ENCODE results near the gene OSBPL6.

The OSBPL6 gene

DNA sequence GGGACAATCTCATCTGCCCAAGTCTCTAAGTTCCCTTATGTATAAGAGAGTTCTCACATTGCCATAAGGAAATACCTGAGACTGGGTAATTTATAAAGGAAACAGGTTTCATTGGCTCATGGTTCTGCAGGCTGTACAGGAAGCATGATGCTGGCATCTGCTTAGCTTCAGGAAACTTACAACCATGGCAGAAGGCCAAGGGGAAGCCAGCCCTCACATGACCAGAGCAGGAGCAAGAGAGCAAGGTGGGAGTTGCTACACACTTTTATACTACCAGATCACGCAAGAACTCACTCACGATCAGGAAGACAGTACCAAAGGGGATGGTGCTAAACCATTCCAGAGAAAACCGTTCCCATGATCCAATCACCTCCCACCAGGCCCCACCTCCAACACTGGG, 182.7 kb downstream of the OSBPL6 start:
- Histone ChIP-seq H2BK120ac (ENCODE audit: low read depth, low read length) (no peak overlapping the region), H4K91ac (ENCODE audit: low read length) (no peak overlapping the region), H3K27me3 (ENCODE audit: control insufficient read depth in 1 of 2, insufficient read depth in 1 of 2, low read length in 2 of 2) (no peaks in the 10 kb centered on the region), H3K27ac (ENCODE audit: low read length, poor library complexity, severe bottlenecking) (no peak overlapping the region), H3K36me3 (ENCODE audit: control insufficient read depth in 1 of 2, insufficient read depth in 2 of 2, low read depth in 1 of 2, low read length in 2 of 2) (peaks cover 0 to 3% of the 10 kb centered on the region in 2 experiments), H3K4ac (ENCODE audit: low read depth in 1 of 2, low read length in 2 of 2) (no peak overlapping the region), H2AFZ (ENCODE audit: low read depth, low read length) (no peak overlapping the region), H2BK5ac (ENCODE audit: low read depth, low read length, poor library complexity, severe bottlenecking) (no peak overlapping the region), H2BK12ac (ENCODE audit: low read length in 2 of 2) (no peak overlapping the region), H3K4me3 (ENCODE audit: insufficient read depth in 1 of 2, low read depth in 1 of 2, low read length in 2 of 2) (no peak overlapping the region), H3K14ac (ENCODE audit: low read length in 2 of 2) (no peak overlapping the region), H4K8ac (ENCODE audit: low read length) (no peak overlapping the region), H2BK15ac (ENCODE audit: low read depth, poor library complexity, severe bottlenecking) (no peak overlapping the region), H3K23ac (ENCODE audit: low read length in 2 of 2) (no peak overlapping the region), H3K4me1 (ENCODE audit: control insufficient read depth, insufficient read depth, low read depth, low read length) (no peaks in the 10 kb centered on the region), H3K9ac (ENCODE audit: low read length) (no peak overlapping the region), H3K4me2 (ENCODE audit: low read length, poor library complexity, severe bottlenecking) (no peak overlapping the region), H3K79me1 (replicated peaks; ENCODE audit: low read length, poor library complexity, severe bottlenecking) (no peaks in the 10 kb centered on the region), H2AK5ac (ENCODE audit: low read length, severe bottlenecking) (no peak overlapping the region), H3K9me3 (ENCODE audit: control insufficient read depth, low read length) (no peaks in the 10 kb centered on the region), H3K18ac (ENCODE audit: low read depth in 1 of 2, low read length in 2 of 2) (no peak overlapping the region)
- no peak for DNase-seq
- WGBS = 100% methylated on average over 3 of the region's 3 CpGs

DNA sequence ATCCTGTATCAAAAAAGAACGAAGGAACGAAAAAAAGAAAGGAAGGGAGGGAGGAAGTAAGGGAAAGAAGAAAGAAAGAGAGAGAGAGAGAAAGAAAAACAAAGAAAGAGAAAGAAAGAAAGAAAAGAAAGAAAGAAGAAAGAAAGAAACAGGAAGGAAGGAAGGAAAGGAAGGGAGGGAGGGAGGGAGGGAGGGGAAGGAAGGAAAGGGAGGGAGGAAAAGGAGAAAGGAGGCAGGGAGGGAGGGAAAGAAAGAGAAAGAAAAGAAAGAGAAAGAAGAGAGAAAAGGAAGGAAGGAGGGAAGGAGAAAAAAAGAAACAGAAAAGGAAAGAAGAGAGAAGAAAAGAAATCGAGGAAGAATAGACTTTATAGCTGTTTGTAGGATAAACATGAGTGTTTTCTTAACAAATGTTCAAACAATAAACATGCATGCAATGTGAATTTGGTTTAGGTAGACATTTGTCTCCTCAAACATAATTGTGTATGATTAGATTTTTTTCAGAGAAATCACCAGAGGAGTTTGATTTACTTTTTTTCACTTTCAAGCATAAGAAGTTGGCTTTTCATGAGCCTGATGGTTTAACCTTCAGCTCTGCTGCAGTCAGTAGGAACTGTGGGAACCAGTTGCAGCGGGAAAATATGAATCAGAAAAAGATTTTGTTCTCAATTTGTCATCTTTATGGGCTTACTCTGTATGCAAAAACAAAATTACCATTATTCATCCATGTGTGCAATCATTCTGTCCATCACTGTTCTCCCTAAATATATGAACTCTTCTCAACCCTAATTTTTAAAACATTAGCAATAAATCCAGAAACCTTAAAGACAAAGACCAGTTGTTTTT, 185.1 kb downstream of the OSBPL6 start:
- 85% methylated on average over 4 of the region's 4 CpGs for WGBS
- no peak overlapping the region for H3K4me3 ChIP-seq (ENCODE audit: insufficient read depth in 1 of 2, low read depth in 1 of 2, low read length in 2 of 2)
- H2AFZ ChIP-seq (ENCODE audit: low read depth, low read length) = no peak overlapping the region
- H3K4me1 ChIP-seq (ENCODE audit: control insufficient read depth, insufficient read depth, low read depth, low read length) = no peaks in the 10 kb centered on the region
- H4K8ac ChIP-seq (ENCODE audit: low read length) = no peak overlapping the region
- H3K14ac ChIP-seq (ENCODE audit: low read length in 2 of 2) = no peak overlapping the region
- DNase-seq = no peak
- no peak overlapping the region for H3K18ac ChIP-seq (ENCODE audit: low read depth in 1 of 2, low read length in 2 of 2)
- H3K27me3 ChIP-seq (ENCODE audit: control insufficient read depth in 1 of 2, insufficient read depth in 1 of 2, low read length in 2 of 2) = no peaks in the 10 kb centered on the region
- H2BK12ac ChIP-seq (ENCODE audit: low read length in 2 of 2) = no peak overlapping the region
- no peak overlapping the region for H2BK15ac ChIP-seq (ENCODE audit: low read depth, poor library complexity, severe bottlenecking)
- H3K9ac ChIP-seq (ENCODE audit: low read length) = no peak overlapping the region
- no peak overlapping the region for H3K23ac ChIP-seq (ENCODE audit: low read length in 2 of 2)
- H2BK120ac ChIP-seq (ENCODE audit: low read depth, low read length) = no peak overlapping the region
- H3K4ac ChIP-seq (ENCODE audit: low read depth in 1 of 2, low read length in 2 of 2) = no peak overlapping the region
- H2AK5ac ChIP-seq (ENCODE audit: low read length, severe bottlenecking) = no peak overlapping the region
- H3K27ac ChIP-seq (ENCODE audit: low read length, poor library complexity, severe bottlenecking) = no peak overlapping the region
- H3K79me1 ChIP-seq (replicated peaks; ENCODE audit: low read length, poor library complexity, severe bottlenecking) = no peaks in the 10 kb centered on the region
- no peak overlapping the region for H3K4me2 ChIP-seq (ENCODE audit: low read length, poor library complexity, severe bottlenecking)
- peaks cover 0 to 16% of the 10 kb centered on the region in 2 experiments for H3K36me3 ChIP-seq (ENCODE audit: control insufficient read depth in 1 of 2, insufficient read depth in 2 of 2, low read depth in 1 of 2, low read length in 2 of 2)
- H2BK5ac ChIP-seq (ENCODE audit: low read depth, low read length, poor library complexity, severe bottlenecking) = no peak overlapping the region
- H4K91ac ChIP-seq (ENCODE audit: low read length) = no peak overlapping the region
- no peaks in the 10 kb centered on the region for H3K9me3 ChIP-seq (ENCODE audit: control insufficient read depth, low read length)

DNA sequence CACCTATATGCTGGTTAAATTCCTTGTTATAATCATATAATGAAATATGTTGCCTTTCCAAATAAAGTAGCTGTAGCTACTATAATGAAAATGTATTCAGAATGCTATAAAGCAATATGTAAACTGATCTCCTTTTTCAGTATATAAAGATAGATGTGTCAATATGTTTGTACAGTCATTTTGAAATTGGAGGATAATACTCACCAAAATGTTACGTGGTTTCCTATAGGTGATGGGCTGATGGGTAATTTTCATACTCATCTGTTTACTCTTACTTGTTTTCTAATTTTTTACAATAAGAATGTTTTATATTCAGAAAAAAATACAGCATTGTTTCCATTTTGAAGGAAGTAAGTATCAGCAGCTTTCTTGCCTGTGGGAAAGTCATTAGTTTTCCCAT, 186.5 kb downstream of the OSBPL6 start:
- Histone ChIP-seq H3K4ac (ENCODE audit: low read depth in 1 of 2, low read length in 2 of 2) (no peak overlapping the region), H3K9ac (ENCODE audit: low read length) (no peak overlapping the region), H3K9me3 (ENCODE audit: control insufficient read depth, low read length) (no peaks in the 10 kb centered on the region), H2AFZ (ENCODE audit: low read depth, low read length) (no peak overlapping the region), H2BK15ac (ENCODE audit: low read depth, poor library complexity, severe bottlenecking) (no peak overlapping the region), H2BK5ac (ENCODE audit: low read depth, low read length, poor library complexity, severe bottlenecking) (no peak overlapping the region), H2BK12ac (ENCODE audit: low read length in 2 of 2) (no peak overlapping the region), H2AK5ac (ENCODE audit: low read length, severe bottlenecking) (no peak overlapping the region), H3K4me3 (ENCODE audit: insufficient read depth in 1 of 2, low read depth in 1 of 2, low read length in 2 of 2) (no peak overlapping the region), H3K79me1 (replicated peaks; ENCODE audit: low read length, poor library complexity, severe bottlenecking) (no peaks in the 10 kb centered on the region), H3K4me2 (ENCODE audit: low read length, poor library complexity, severe bottlenecking) (no peak overlapping the region), H3K23ac (ENCODE audit: low read length in 2 of 2) (no peak overlapping the region), H3K27me3 (ENCODE audit: control insufficient read depth in 1 of 2, insufficient read depth in 1 of 2, low read length in 2 of 2) (no peaks in the 10 kb centered on the region), H3K14ac (ENCODE audit: low read length in 2 of 2) (no peak overlapping the region), H3K4me1 (ENCODE audit: control insufficient read depth, insufficient read depth, low read depth, low read length) (no peaks in the 10 kb centered on the region), H3K27ac (ENCODE audit: low read length, poor library complexity, severe bottlenecking) (no peak overlapping the region), H4K8ac (ENCODE audit: low read length) (no peak overlapping the region), H3K18ac (ENCODE audit: low read depth in 1 of 2, low read length in 2 of 2) (no peak overlapping the region), H4K91ac (ENCODE audit: low read length) (no peak overlapping the region), H3K36me3 (ENCODE audit: control insufficient read depth in 1 of 2, insufficient read depth in 2 of 2, low read depth in 1 of 2, low read length in 2 of 2) (peaks cover 0 to 18% of the 10 kb centered on the region in 2 experiments), H2BK120ac (ENCODE audit: low read depth, low read length) (no peak overlapping the region)
- no CpG with 5 or more reads among the region's 1 CpG for WGBS
- no peak for DNase-seq

DNA sequence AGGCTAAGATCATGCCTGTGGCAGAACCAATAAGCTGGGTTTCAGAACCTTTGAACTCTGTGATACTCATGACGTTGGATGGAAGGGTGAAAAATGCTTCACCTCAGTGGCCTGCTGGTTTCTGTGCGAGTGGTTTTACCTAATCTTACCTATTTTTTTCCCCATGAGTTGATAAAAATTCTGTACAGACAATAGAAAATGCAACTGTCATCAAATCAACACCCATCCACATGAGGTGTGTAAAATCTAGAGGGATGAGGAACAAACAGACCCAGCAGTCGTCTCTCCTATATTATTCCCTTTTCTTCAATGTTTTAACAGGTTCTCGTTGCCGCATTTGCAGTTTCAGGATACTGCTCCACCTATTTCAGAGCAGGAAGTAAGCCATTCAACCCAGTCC, 189.4 kb downstream of the OSBPL6 start:
- H3K79me1 ChIP-seq (replicated peaks; ENCODE audit: low read length, poor library complexity, severe bottlenecking) = no peaks in the 10 kb centered on the region
- no peaks in the 10 kb centered on the region for H3K9me3 ChIP-seq (ENCODE audit: control insufficient read depth, low read length)
- H3K4me1 ChIP-seq (ENCODE audit: control insufficient read depth, insufficient read depth, low read depth, low read length) = no peaks in the 10 kb centered on the region
- no peak overlapping the region for H2AFZ ChIP-seq (ENCODE audit: low read depth, low read length)
- no peaks in the 10 kb centered on the region for H3K27me3 ChIP-seq (ENCODE audit: control insufficient read depth in 1 of 2, insufficient read depth in 1 of 2, low read length in 2 of 2)
- H2BK12ac ChIP-seq (ENCODE audit: low read length in 2 of 2) = no peak overlapping the region
- peaks cover 0 to 15% of the 10 kb centered on the region in 2 experiments for H3K36me3 ChIP-seq (ENCODE audit: control insufficient read depth in 1 of 2, insufficient read depth in 2 of 2, low read depth in 1 of 2, low read length in 2 of 2)
- no peak overlapping the region for H3K23ac ChIP-seq (ENCODE audit: low read length in 2 of 2)
- no peak for DNase-seq
- H3K14ac ChIP-seq (ENCODE audit: low read length in 2 of 2) = no peak overlapping the region
- H2BK5ac ChIP-seq (ENCODE audit: low read depth, low read length, poor library complexity, severe bottlenecking) = no peak overlapping the region
- H4K8ac ChIP-seq (ENCODE audit: low read length) = no peak overlapping the region
- H3K4me2 ChIP-seq (ENCODE audit: low read length, poor library complexity, severe bottlenecking) = no peak overlapping the region
- no peak overlapping the region for H3K27ac ChIP-seq (ENCODE audit: low read length, poor library complexity, severe bottlenecking)
- H2AK5ac ChIP-seq (ENCODE audit: low read length, severe bottlenecking) = no peak overlapping the region
- no peak overlapping the region for H3K4me3 ChIP-seq (ENCODE audit: insufficient read depth in 1 of 2, low read depth in 1 of 2, low read length in 2 of 2)
- H3K18ac ChIP-seq (ENCODE audit: low read depth in 1 of 2, low read length in 2 of 2) = no peak overlapping the region
- 90% methylated on average over 3 of the region's 5 CpGs for WGBS
- H3K4ac ChIP-seq (ENCODE audit: low read depth in 1 of 2, low read length in 2 of 2) = no peak overlapping the region
- no peak overlapping the region for H3K9ac ChIP-seq (ENCODE audit: low read length)
- H2BK15ac ChIP-seq (ENCODE audit: low read depth, poor library complexity, severe bottlenecking) = no peak overlapping the region
- H2BK120ac ChIP-seq (ENCODE audit: low read depth, low read length) = no peak overlapping the region
- no peak overlapping the region for H4K91ac ChIP-seq (ENCODE audit: low read length)

Data from mesenchymal stem cell (in vitro differentiated cells and primary cell).